SK-N-SH (cell line): ENCODE results near the gene TMEM255B. TPM values are rescaled to one million over a fixed set of nuclear protein-coding genes. Genes with fewer than 3 reads are reported as not detected.

Experiments used
- CTCF ChIA-PET: fragments of 300-600, 350-600 bp; formaldehyde crosslinking; extraction: SDS; loops from one replicate; lab custom pipeline; 2021; lab: Yijun Ruan, JAX
- POLR2A ChIA-PET: fragments of 350-600 bp; sonication (Branson Sonifier 250); formaldehyde crosslinking; extraction: SDS; loops from one replicate; lab custom pipeline; 2020; ENCODE audit warnings: antibody characterized with exemption, inconsistent platforms; lab: Yijun Ruan, JAX
- DNase-seq: peaks from one replicate; pipeline ENCODE4 v3.0.0; 2012
- H2AFZ ChIP-seq: fragments of 200-600 bp; sonication (generic); 2 replicates; pipeline ENCODE4 v1.8.1; 2016; ENCODE audit warnings: antibody characterized with exemption, mild to moderate bottlenecking, low read depth
- H3F3A ChIP-seq: fragments of 200-600 bp; sonication (generic); replicated peaks from 2 replicates; pipeline ENCODE3; 2016; ENCODE audit warnings: antibody characterized with exemption, mild to moderate bottlenecking; ENCODE audit not compliant: insufficient read depth
- H3K27ac ChIP-seq, 2 experiments: fragments of 200-500 bp in 1 of 2; fragments of 200-600 bp in 1 of 2; sonication (Bioruptor generic) in 1 of 2; sonication (generic), shearing (Covaris generic) in 1 of 2; 2 replicates each; pipeline versions ENCODE4 v1.5.1 to v1.6.1; 2014 to 2016; ENCODE audit warnings: low read depth in 2 of 2, inconsistent platforms in 1 of 2, low read length in 1 of 2, mild to moderate bottlenecking in 1 of 2, mixed read lengths in 1 of 2
- H3K27me3 ChIP-seq: fragments of 200-600 bp; sonication (generic), shearing (Covaris generic); 2 replicates; pipeline ENCODE4 v1.6.1; 2016; ENCODE audit warnings: mixed run types; ENCODE audit not compliant: insufficient read depth
- H3K36me3 ChIP-seq, 2 experiments: fragments of 200-500 bp in 1 of 2; fragments of 200-600 bp in 1 of 2; sonication (Bioruptor generic) in 1 of 2; sonication (generic) in 1 of 2; replicated peaks in 1 of 2; 2 replicates each; pipeline versions ENCODE3 to v1.5.1; 2014 to 2016; ENCODE audit warnings: low read length in 1 of 2, mild to moderate bottlenecking in 1 of 2; ENCODE audit not compliant: insufficient read depth in 2 of 2, control insufficient read depth in 1 of 2
- H3K4me1 ChIP-seq, 2 experiments: fragments of 200-500 bp in 1 of 2; fragments of 200-600 bp in 1 of 2; sonication (Bioruptor generic) in 1 of 2; sonication (generic), shearing (Covaris generic) in 1 of 2; 2 replicates each; pipeline versions ENCODE4 v1.5.1 to v1.6.1; 2014 to 2016; ENCODE audit warnings: low read depth in 1 of 2, low read length in 1 of 2, mixed run types in 1 of 2; ENCODE audit not compliant: insufficient read depth in 2 of 2, control insufficient read depth in 1 of 2
- H3K4me2 ChIP-seq: fragments of 200-600 bp; sonication (generic), shearing (Covaris generic); 2 replicates; pipeline ENCODE4 v1.6.1; 2017; ENCODE audit warnings: mixed run types
- H3K4me3 ChIP-seq, 2 experiments: fragments of 200-500 bp in 1 of 2; fragments of 200-600 bp in 1 of 2; sonication (Bioruptor generic) in 1 of 2; sonication (generic), shearing (Covaris generic) in 1 of 2; 2 replicates each; pipeline versions ENCODE4 v1.5.1 to v1.8.1; 2014 to 2016; ENCODE audit warnings: low read depth in 2 of 2, inconsistent platforms in 1 of 2, low read length in 1 of 2, mild to moderate bottlenecking in 1 of 2, mixed read lengths in 1 of 2, moderate library complexity in 1 of 2
- H3K79me2 ChIP-seq: fragments of 200-600 bp; sonication (generic); 2 replicates; pipeline ENCODE4 v1.8.1; 2017; ENCODE audit warnings: mild to moderate bottlenecking; ENCODE audit not compliant: insufficient read depth
- H3K9ac ChIP-seq: fragments of 200-600 bp; sonication (generic); 2 replicates; pipeline ENCODE4 v1.6.1; 2017; ENCODE audit warnings: mixed run types
- H3K9me2 ChIP-seq: fragments of 200-600 bp; sonication (generic); 2 replicates; pipeline ENCODE4 v1.6.1; 2017; ENCODE audit warnings: mixed run types
- H3K9me3 ChIP-seq: fragments of 200-600 bp; sonication (generic); 2 replicates; pipeline ENCODE4 v1.6.1; 2017; ENCODE audit warnings: mixed run types, mild to moderate bottlenecking, moderate library complexity
- H4K20me1 ChIP-seq: fragments of 200-600 bp; sonication (generic); 2 replicates; pipeline ENCODE4 v1.6.1; 2017; ENCODE audit warnings: mild to moderate bottlenecking, mixed run types; ENCODE audit not compliant: insufficient read depth
- CHD2 ChIP-seq: fragments of 150-350 bp; IDR thresholded peaks from 2 replicates; pipeline ENCODE4 v1.6.1; 2018; ENCODE audit warnings: low read length; ENCODE audit not compliant: partially characterized antibody
- ELF1 ChIP-seq: IDR thresholded peaks from 2 replicates; pipeline ENCODE4 v1.4.0; 2012
- EP300 ChIP-seq, 2 experiments: IDR thresholded peaks; 2 replicates each; pipeline versions ENCODE4 v1.4.0 to v1.6.1; 2012; ENCODE audit warnings: borderline replicate concordance in 1 of 2, low read depth in 1 of 2, low read length in 1 of 2
- EZH2phosphoT487 ChIP-seq: fragments of 200-600 bp; sonication (generic); IDR thresholded peaks from 2 replicates; pipeline ENCODE4 v1.6.1; 2017; ENCODE audit warnings: low read depth, mixed run types, mild to moderate bottlenecking, antibody characterized with exemption, moderate library complexity, borderline replicate concordance
- FOSL2 ChIP-seq: IDR thresholded peaks from 2 replicates; pipeline ENCODE4 v1.4.0; 2012; ENCODE audit warnings: low read depth, mild to moderate bottlenecking, moderate library complexity, borderline replicate concordance
- GABPA ChIP-seq: IDR thresholded peaks from 2 replicates; pipeline ENCODE4 v1.4.0; 2012; ENCODE audit warnings: low read depth, mild to moderate bottlenecking
- GATA2 ChIP-seq: sonication (generic); formaldehyde crosslinking; IDR thresholded peaks from 2 replicates; pipeline ENCODE4 v1.5.0; 2020; ENCODE audit warnings: mild to moderate bottlenecking, missing genetic modification reagents
- IRF3 ChIP-seq: fragments of 150-350 bp; IDR thresholded peaks from 2 replicates; pipeline ENCODE4 v1.6.1; 2016; ENCODE audit warnings: mild to moderate bottlenecking, low read depth, low read length
- MAX ChIP-seq: IDR thresholded peaks from 2 replicates; pipeline ENCODE4 v1.4.0; 2012; ENCODE audit warnings: low read depth
- MXI1 ChIP-seq: IDR thresholded peaks from 2 replicates; pipeline ENCODE4 v1.6.1; 2012; ENCODE audit warnings: mild to moderate bottlenecking, low read depth, low read length, improper control_type of control experiment
- NRF1 ChIP-seq: IDR thresholded peaks from 2 replicates; pipeline ENCODE4 v1.6.1; 2012; ENCODE audit warnings: low read depth, mild to moderate bottlenecking, low read length
- RCOR1 ChIP-seq: fragments of 150-350 bp; IDR thresholded peaks from 2 replicates; pipeline ENCODE4 v1.6.1; 2017; ENCODE audit warnings: antibody characterized with exemption, low read length
- REST ChIP-seq: IDR thresholded peaks from 2 replicates; pipeline ENCODE4 v1.6.1; 2012; ENCODE audit warnings: mild to moderate bottlenecking, low read depth, low read length, moderate library complexity
- SIN3A ChIP-seq: IDR thresholded peaks from 2 replicates; pipeline ENCODE4 v1.6.1; 2012; ENCODE audit warnings: low read depth, mild to moderate bottlenecking, low read length, moderate library complexity, borderline replicate concordance
- TCF12 ChIP-seq: IDR thresholded peaks from 2 replicates; pipeline ENCODE4 v1.4.0; 2012
- USF1 ChIP-seq: IDR thresholded peaks from 2 replicates; pipeline ENCODE4 v1.4.0; 2012; ENCODE audit warnings: low read depth, borderline replicate concordance
- ZBTB33 ChIP-seq: IDR thresholded peaks from 2 replicates; pipeline ENCODE4 v1.4.0; 2012; ENCODE audit warnings: low read depth, borderline replicate concordance
- WGBS: methylation state at CpG from one replicate; pipeline ENCODE4 v1.1.6; 2017; ENCODE audit warnings: low lambda C conversion rate; 5-methylcytosine and 5-hydroxymethylcytosine counted together
- polyA plus RNA-seq, 3 experiments: library from polyadenylated mRNA; depleted of rRNA; stranded (reverse); fragments of >200 nt; gene quantifications; 2 replicates each; pipeline ENCODE4 v1.2.3, GENCODE V29; 2012

The TMEM255B gene
- polyA plus RNA-seq, 1 of the 3 experiments (the other 2 are of a cell fraction) = 14.8 TPM

- Histone ChIP-seq H2AFZ (no peak overlapping the region), H3K36me3 (no peaks in the 10 kb centered on the region), H3K4me1 (peaks cover 0 to 12% of the 10 kb centered on the region in 2 experiments; a peak in 1 of 4 replicates), H3K27ac (no peak overlapping the region), H3K79me2 (no peaks in the 10 kb centered on the region), H3F3A (no peaks in the 10 kb centered on the region), H3K4me3 (no peak overlapping the region), H3K27me3 (no peaks in the 10 kb centered on the region), H3K9me3 (no peaks in the 10 kb centered on the region), H3K4me2 (no peak overlapping the region), H3K9me2 (no peaks in the 10 kb centered on the region), H4K20me1 (no peaks in the 10 kb centered on the region), H3K9ac (no peak overlapping the region)
- TF ChIP-seq RCOR1 (no peak), USF1 (no peak), EP300 (IDR thresholded peaks at IDR 0.05; ENCODE audit: borderline replicate concordance in 1 of 2, low read depth in 1 of 2, low read length in 1 of 2) (no peak), REST (no peak), ZBTB33 (no peak), NRF1 (no peak), GATA2 (CRISPR knock-in tag) (no peak), EZH2phosphoT487 (no peak), FOSL2 (no peak), IRF3 (no peak), SIN3A (no peak), TCF12 (no peak), GABPA (no peak), MXI1 (no peak), ELF1 (no peak), CHD2 (no peak), MAX (no peak)
- CTCF ChIA-PET = interaction anchor here (0.9 to 1.4 kb wide), 2 partner anchors 9 kb away, joined by 4 to 5 read pairs; no protein-coding TSS in a partner anchor
- DNase-seq = no peak
- POLR2A ChIA-PET = no interaction called here
- WGBS = 88% methylated on average over 49 of the region's 55 CpGs
These were observed 25.8 kb upstream of the TMEM255B start for GRCh38 chr13:113732961-113733950.
